Measurements from ENCODE around the gene RALBP1.
A peak's percentile ranks its signal among the peaks of the same experiment; 100 is the strongest.

The RALBP1 gene

DNA sequence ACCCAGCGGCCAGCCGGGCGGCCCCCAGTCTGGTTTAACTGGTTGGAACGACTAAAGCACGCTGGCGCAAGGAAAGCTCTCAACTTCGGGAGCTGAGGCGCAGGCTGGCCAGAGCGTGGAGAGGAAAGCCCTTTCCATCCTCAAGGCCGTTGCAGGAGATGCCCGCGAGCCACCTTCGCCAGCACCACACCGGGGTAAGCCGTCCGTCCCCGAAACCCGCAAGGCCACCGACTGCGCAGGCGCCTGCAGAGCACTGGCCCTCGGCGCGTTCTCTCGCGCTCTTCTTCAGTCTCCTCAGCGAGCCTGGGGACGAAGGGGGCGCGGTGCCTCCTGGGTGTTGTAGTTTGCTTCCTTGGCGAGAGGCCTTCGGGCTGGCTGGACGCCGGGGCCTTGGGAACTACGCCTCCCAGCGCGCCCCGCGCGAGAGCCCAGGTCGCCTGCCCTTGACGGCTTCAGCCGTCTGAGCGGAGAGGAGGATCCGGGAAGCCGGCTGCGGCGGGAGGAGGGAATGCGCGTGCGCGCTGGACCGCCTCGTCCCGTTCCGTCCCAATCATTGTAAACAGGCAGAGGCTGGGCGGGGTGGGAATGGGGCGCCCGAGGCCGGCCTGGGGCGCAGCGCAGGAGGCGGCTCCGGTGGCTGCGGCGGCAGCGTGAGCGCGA lies at the start of gene RALBP1 (continued):
- peak; percentile 78 for TF ChIP-seq ZNF366 (tag by site-specific recombination; conservative IDR thresholded peaks at IDR 0.05)
- TF ChIP-seq, protein P1, sequence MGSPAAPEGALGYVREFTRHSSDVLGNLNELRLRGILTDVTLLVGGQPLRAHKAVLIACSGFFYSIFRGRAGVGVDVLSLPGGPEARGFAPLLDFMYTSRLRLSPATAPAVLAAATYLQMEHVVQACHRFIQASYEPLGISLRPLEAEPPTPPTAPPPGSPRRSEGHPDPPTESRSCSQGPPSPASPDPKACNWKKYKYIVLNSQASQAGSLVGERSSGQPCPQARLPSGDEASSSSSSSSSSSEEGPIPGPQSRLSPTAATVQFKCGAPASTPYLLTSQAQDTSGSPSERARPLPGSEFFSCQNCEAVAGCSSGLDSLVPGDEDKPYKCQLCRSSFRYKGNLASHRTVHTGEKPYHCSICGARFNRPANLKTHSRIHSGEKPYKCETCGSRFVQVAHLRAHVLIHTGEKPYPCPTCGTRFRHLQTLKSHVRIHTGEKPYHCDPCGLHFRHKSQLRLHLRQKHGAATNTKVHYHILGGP (tag by site-specific recombination; IDR thresholded peaks at IDR 0.05) = no peak
- TF ChIP-seq, protein P2, sequence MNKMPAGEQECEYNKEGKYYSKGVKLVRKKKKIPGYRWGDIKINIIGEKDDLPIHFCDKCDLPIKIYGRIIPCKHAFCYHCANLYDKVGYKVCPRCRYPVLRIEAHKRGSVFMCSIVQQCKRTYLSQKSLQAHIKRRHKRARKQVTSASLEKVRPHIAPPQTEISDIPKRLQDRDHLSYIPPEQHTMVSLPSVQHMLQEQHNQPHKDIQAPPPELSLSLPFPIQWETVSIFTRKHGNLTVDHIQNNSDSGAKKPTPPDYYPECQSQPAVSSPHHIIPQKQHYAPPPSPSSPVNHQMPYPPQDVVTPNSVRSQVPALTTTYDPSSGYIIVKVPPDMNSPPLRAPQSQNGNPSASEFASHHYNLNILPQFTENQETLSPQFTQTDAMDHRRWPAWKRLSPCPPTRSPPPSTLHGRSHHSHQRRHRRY (tag by site-specific recombination; IDR thresholded peaks at IDR 0.05) = no peak
- 0 out of 2 replicates have a peak, but pooled peaks have one; percentile 82 for TF ChIP-seq TRIM28 (IDR thresholded peaks at IDR 0.05; ENCODE audit: borderline replicate concordance, low read length)
- TF ChIP-seq ZNF600 (tag by site-specific recombination; IDR thresholded peaks at IDR 0.05) = peak; percentile 71
- TF ChIP-seq ZNF707 (tag by site-specific recombination; IDR thresholded peaks at IDR 0.05) = no peak
- TF ChIP-seq, protein P3, sequence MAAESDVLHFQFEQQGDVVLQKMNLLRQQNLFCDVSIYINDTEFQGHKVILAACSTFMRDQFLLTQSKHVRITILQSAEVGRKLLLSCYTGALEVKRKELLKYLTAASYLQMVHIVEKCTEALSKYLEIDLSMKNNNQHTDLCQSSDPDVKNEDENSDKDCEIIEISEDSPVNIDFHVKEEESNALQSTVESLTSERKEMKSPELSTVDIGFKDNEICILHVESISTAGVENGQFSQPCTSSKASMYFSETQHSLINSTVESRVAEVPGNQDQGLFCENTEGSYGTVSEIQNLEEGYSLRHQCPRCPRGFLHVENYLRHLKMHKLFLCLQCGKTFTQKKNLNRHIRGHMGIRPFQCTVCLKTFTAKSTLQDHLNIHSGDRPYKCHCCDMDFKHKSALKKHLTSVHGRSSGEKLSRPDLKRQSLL (tag by site-specific recombination; IDR thresholded peaks at IDR 0.05) = no peak
- peak; percentile 93 for TF ChIP-seq ZXDB (tag by site-specific recombination; IDR thresholded peaks at IDR 0.05)
- TF ChIP-seq ZNF76 (tag by site-specific recombination; IDR thresholded peaks at IDR 0.05; ENCODE audit: borderline replicate concordance, low read depth) = peak; percentile 99
- TF ChIP-seq HOXA7 (CRISPR knock-in tag; IDR thresholded peaks at IDR 0.05; ENCODE audit: borderline replicate concordance) = no peak
- TF ChIP-seq ZFP69B (tag by site-specific recombination; IDR thresholded peaks at IDR 0.05) = no peak
- peak; percentile 77; the same call in 1 of the 2 replicates for TF ChIP-seq ZFP37 (tag by site-specific recombination; IDR thresholded peaks at IDR 0.05)
- no peak for TF ChIP-seq ZNF785 (tag by site-specific recombination; IDR thresholded peaks at IDR 0.05)
- peak; percentile 45; the same call in 1 of the 2 replicates for TF ChIP-seq ZNF10 (tag by site-specific recombination; IDR thresholded peaks at IDR 0.05)
- no peak for TF ChIP-seq ZNF521 (tag by site-specific recombination; IDR thresholded peaks at IDR 0.05)
- TF ChIP-seq PRDM1 (tag by site-specific recombination; IDR thresholded peaks at IDR 0.05) = no peak
- TF ChIP-seq, protein P4, sequence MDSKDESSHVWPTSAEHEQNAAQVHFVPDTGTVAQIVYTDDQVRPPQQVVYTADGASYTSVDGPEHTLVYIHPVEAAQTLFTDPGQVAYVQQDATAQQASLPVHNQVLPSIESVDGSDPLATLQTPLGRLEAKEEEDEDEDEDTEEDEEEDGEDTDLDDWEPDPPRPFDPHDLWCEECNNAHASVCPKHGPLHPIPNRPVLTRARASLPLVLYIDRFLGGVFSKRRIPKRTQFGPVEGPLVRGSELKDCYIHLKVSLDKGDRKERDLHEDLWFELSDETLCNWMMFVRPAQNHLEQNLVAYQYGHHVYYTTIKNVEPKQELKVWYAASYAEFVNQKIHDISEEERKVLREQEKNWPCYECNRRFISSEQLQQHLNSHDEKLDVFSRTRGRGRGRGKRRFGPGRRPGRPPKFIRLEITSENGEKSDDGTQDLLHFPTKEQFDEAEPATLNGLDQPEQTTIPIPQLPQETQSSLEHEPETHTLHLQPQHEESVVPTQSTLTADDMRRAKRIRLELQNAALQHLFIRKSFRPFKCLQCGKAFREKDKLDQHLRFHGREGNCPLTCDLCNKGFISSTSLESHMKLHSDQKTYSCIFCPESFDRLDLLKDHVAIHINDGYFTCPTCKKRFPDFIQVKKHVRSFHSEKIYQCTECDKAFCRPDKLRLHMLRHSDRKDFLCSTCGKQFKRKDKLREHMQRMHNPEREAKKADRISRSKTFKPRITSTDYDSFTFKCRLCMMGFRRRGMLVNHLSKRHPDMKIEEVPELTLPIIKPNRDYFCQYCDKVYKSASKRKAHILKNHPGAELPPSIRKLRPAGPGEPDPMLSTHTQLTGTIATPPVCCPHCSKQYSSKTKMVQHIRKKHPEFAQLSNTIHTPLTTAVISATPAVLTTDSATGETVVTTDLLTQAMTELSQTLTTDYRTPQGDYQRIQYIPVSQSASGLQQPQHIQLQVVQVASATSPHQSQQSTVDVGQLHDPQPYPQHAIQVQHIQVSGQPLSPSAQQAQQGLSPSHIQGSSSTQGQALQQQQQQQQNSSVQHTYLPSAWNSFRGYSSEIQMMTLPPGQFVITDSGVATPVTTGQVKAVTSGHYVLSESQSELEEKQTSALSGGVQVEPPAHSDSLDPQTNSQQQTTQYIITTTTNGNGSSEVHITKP (tag by site-specific recombination; IDR thresholded peaks at IDR 0.05) = peak; percentile 49; the same call in 1 of the 2 replicates
- TF ChIP-seq BCL11B (tag by site-specific recombination; IDR thresholded peaks at IDR 0.05; ENCODE audit: low read depth) = no peak
- no peak for TF ChIP-seq ZNF48 (tag by site-specific recombination; IDR thresholded peaks at IDR 0.05)
- peak; percentile 99 for TF ChIP-seq ZBTB17 (tag by site-specific recombination; IDR thresholded peaks at IDR 0.05)
- 0 out of 2 replicates have a peak, but pooled peaks have one; percentile 58 for TF ChIP-seq ZNF777 (tag by site-specific recombination; IDR thresholded peaks at IDR 0.05; ENCODE audit: borderline replicate concordance)
- TF ChIP-seq ZSCAN30 (tag by site-specific recombination; IDR thresholded peaks at IDR 0.05) = peak; percentile 87
- TF ChIP-seq, protein P5, sequence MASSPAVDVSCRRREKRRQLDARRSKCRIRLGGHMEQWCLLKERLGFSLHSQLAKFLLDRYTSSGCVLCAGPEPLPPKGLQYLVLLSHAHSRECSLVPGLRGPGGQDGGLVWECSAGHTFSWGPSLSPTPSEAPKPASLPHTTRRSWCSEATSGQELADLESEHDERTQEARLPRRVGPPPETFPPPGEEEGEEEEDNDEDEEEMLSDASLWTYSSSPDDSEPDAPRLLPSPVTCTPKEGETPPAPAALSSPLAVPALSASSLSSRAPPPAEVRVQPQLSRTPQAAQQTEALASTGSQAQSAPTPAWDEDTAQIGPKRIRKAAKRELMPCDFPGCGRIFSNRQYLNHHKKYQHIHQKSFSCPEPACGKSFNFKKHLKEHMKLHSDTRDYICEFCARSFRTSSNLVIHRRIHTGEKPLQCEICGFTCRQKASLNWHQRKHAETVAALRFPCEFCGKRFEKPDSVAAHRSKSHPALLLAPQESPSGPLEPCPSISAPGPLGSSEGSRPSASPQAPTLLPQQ (tag by site-specific recombination; IDR thresholded peaks at IDR 0.05) = peak; percentile 43; the same call in 1 of the 2 replicates
- TF ChIP-seq SP7 (tag by site-specific recombination; IDR thresholded peaks at IDR 0.05) = peak; percentile 67
- peak; percentile 95; the same call in 1 of the 2 replicates for TF ChIP-seq ZNF501 (tag by site-specific recombination; IDR thresholded peaks at IDR 0.05)
- peak; percentile 27; the same call in 1 of the 2 replicates for TF ChIP-seq OVOL3 (tag by site-specific recombination; IDR thresholded peaks at IDR 0.05)
- peak; percentile 49 for TF ChIP-seq GLIS1 (tag by site-specific recombination; IDR thresholded peaks at IDR 0.05)
- TF ChIP-seq ZNF843 (tag by site-specific recombination; IDR thresholded peaks at IDR 0.05) = peak; percentile 47; the same call in 1 of the 2 replicates
- TF ChIP-seq ZNF529 (tag by site-specific recombination; IDR thresholded peaks at IDR 0.05; ENCODE audit: insufficient replicate concordance) = no peak
- peak; percentile 52; the same call in 1 of the 2 replicates for TF ChIP-seq ZNF561 (tag by site-specific recombination; IDR thresholded peaks at IDR 0.05; ENCODE audit: borderline replicate concordance)
- no peak for TF ChIP-seq ZNF560 (tag by site-specific recombination; IDR thresholded peaks at IDR 0.05; ENCODE audit: borderline replicate concordance)
- peak; percentile 78; the same call in 1 of the 2 replicates for TF ChIP-seq KLF7 (tag by site-specific recombination; IDR thresholded peaks at IDR 0.05; ENCODE audit: borderline replicate concordance)
- no peak for TF ChIP-seq ZNF394 (tag by site-specific recombination; IDR thresholded peaks at IDR 0.05; ENCODE audit: borderline replicate concordance)

Data from HEK293 (cell line).